NCI-H226 (cell line): ENCODE data around the gene DPPA4.

Experiments
- DNase-seq: peaks from one replicate; pipeline ENCODE4 v3.0.0-alpha.2; 2015

Gene DPPA4

GRCh38 chr3:109338322-109338721, 976 bp upstream of the DPPA4 start:
- no peak for DNase-seq

- no peak for DNase-seq
These were observed 970 bp downstream of the DPPA4 start for GRCh38 chr3:109336291-109336861.

GRCh38 chr3:109334572-109334971, 2.8 kb downstream of the DPPA4 start:
- no peak for DNase-seq

GRCh38 chr3:109331692-109332091, 5.7 kb downstream of the DPPA4 start:
- DNase-seq, result no peak

GRCh38 chr3:109330405-109330804, 6.9 kb downstream of the DPPA4 start:
- no peak for DNase-seq

GRCh38 chr3:109328202-109328601, 9.1 kb downstream of the DPPA4 start:
- DNase-seq, result no peak

- no peak for DNase-seq
These were observed 11.7 kb downstream of the DPPA4 start for GRCh38 chr3:109325657-109326056.

GRCh38 chr3:109325109-109325508, 12.2 kb downstream of the DPPA4 start:
- no peak for DNase-seq

GRCh38 chr3:109316162-109316730, 21.1 kb downstream of the DPPA4 start, which contains the start of gene DPPA2:
Gene DPPA2 (minus strand): TSS chr3:109316517. CDS start chr3:109314542, 1,975 bp downstream.
- DNase-seq, result no peak

- no peak for DNase-seq
These were observed 24.3 kb downstream of the DPPA4 start for GRCh38 chr3:109313061-109313460.

- no peak for DNase-seq
These were observed 39.9 kb downstream of the DPPA4 start for GRCh38 chr3:109297496-109297895.

- DNase-seq, result no peak
These were observed 53.3 kb downstream of the DPPA4 start for GRCh38 chr3:109284071-109284470.

- no peak for DNase-seq
These were observed 58.8 kb downstream of the DPPA4 start for GRCh38 chr3:109278546-109278945.

- no peak for DNase-seq
These were observed 59.2 kb downstream of the DPPA4 start for GRCh38 chr3:109278141-109278540.
